ENCODE measurements around the gene NPM3. TPM values are rescaled to one million over a fixed set of nuclear protein-coding genes. Genes with fewer than 3 reads are reported as not detected.

Gene NPM3
- total RNA-seq, 2 experiments from 2014 or later = 29.2 to 30.5 TPM

DNA sequence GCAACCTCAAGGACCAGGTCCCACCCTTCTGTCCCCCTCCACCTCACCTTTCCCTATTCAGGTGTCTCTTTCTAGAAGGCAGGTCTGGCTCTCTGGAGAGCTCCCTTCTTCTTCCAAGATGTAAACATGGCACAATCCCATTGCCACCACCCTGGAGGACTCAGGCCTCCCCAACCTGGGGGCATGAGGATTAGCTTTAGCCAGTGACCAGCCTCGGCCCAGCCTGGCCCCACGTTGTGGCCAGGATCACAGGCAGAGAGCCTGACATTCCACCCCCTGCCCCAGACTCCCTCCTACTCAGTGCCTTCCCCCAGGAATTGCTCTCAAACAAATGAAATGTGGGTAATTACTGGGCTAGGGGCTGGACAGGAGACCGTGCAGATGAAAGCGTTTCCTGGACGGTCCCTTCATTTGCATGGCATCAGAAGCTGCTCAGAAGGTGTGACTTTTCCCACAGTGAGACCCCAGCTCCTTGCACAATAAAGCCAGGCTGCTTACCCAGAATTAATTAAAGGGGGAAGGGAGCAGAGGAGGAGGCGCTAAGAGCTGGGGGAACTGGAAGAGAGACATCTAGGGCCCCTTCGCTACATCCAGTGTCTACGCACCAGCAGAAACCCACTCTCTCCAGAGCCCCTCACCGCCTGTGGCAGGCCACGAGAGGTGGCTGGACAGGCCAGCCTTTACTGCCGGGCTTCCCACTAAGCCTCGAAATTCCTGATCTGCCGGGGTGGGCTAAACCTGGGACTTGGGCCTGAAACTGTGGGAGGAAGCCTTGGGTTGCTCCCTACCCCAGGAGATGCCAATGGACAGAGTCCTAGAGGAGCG, 15.1 kb downstream of the NPM3 start:
- no peak for DNase-seq
- Mint-ChIP-seq H3K36me3 (no peaks in the 10 kb centered on the region), H3K4me1 (no peaks in the 10 kb centered on the region), H3K27me3 (peaks cover 45% of the 10 kb centered on the region), H3K9me3 (no peaks in the 10 kb centered on the region), H3K27ac (no peak overlapping the region), H3K4me3 (no peak overlapping the region)
- no peak for ATAC-seq (ENCODE audit: low read depth)
- POLR2A ChIA-PET = interaction anchor here (0.6 kb wide), 1 partner anchor 13 kb away, joined by 5 read pairs; no protein-coding TSS in a partner anchor

DNA sequence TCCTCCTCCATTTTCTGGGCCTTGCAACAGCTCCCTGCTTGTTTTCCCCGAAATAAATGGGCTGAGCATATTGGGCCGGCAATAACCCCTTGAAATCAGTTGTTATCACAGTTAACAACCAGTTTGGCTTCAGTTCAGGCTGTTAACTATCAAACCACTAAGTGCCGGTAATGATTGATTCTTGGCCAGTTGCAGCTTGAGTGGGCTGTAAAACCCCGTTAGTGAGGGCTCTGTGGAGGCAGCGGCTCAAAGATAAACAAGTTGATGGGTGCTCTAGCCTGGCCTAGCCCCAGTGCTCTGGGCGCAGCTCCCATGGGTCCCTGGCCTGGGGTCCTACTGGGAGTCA, 15.7 kb downstream of the NPM3 start:
- H3K4me1 Mint-ChIP-seq = no peaks in the 10 kb centered on the region
- ATAC-seq (ENCODE audit: low read depth) (no peak), DNase-seq (no peak)
- POLR2A ChIA-PET = no interaction called here
- H3K27ac Mint-ChIP-seq = no peak overlapping the region
- H3K27me3 Mint-ChIP-seq = peaks cover 39% of the 10 kb centered on the region
- H3K36me3 Mint-ChIP-seq = no peaks in the 10 kb centered on the region
- no peaks in the 10 kb centered on the region for H3K9me3 Mint-ChIP-seq
- H3K4me3 Mint-ChIP-seq = no peak overlapping the region

DNA sequence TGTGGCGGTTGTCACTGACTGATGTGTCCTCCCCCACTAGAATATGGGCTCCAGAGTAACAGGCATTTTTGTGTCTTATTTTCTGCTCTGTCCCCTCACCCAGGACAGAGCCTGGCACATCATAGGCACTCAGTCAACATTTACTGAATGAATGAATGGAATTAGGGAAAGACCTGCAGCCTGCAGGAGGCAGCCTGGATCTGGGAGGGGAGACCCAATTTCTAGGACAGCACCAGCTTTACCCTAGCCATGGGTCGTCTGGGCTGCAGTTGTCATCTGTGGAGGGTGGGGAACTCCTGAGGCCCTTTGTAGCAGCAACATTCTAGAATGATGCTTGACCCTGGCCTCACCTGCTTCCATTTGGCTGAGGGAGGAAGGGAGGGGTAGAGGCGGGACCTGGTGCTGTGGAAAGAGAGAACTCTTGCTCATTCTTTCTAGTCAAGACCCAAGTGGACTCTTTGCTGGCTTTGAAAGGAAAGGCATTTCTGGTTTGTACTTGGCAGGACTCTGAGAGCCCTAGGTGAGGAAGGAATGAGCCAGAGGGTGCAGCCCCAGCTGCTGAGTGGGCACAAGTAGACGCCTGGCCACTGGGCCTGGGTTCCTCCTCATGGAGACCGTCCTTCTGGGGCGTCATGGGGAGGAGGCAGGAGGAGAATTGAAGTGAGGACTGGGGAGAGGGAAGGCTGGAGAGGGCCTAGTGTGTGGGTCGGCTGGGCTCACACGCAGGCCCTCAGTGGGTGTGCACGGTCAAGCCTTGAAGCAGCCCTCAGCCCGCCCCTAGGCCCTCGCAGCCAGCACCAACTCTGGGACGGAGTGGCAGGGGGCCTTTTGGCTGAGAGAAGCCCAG, 16.3 kb downstream of the NPM3 start:
- no peaks in the 10 kb centered on the region for H3K36me3 Mint-ChIP-seq
- DNase-seq (no peak), ATAC-seq (ENCODE audit: low read depth) (no peak)
- POLR2A ChIA-PET = no interaction called here
- H3K27me3 Mint-ChIP-seq = peaks cover 33% of the 10 kb centered on the region
- no peaks in the 10 kb centered on the region for H3K9me3 Mint-ChIP-seq
- no peaks in the 10 kb centered on the region for H3K4me1 Mint-ChIP-seq
- no peak overlapping the region for H3K4me3 Mint-ChIP-seq
- H3K27ac Mint-ChIP-seq = no peak overlapping the region

DNA sequence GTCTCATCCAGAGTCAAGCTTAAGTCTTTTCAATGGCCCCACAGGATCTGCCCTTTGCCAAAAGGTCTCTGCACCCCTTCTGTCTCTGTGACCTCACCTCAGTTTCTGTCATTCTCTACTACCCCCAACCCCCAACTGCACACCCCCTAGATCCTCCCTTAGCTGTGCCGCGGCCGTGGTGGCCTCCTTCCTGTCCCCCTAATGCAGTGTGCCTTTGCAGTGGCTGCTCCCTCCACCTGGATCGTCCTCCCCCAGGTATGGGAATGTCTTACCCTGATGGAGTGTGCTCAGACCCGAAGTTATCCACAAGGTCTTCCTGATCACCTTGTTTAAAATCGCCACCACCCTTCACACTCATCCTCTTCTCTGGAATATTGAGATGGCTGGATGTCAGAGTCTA, 16.9 kb downstream of the NPM3 start:
- POLR2A ChIA-PET = no interaction called here
- Mint-ChIP-seq H3K4me3 (no peak overlapping the region), H3K36me3 (no peaks in the 10 kb centered on the region), H3K27ac (no peak overlapping the region), H3K9me3 (no peaks in the 10 kb centered on the region), H3K4me1 (no peaks in the 10 kb centered on the region), H3K27me3 (peaks cover 27% of the 10 kb centered on the region)
- DNase-seq (no peak), ATAC-seq (ENCODE audit: low read depth) (no peak)

DNA sequence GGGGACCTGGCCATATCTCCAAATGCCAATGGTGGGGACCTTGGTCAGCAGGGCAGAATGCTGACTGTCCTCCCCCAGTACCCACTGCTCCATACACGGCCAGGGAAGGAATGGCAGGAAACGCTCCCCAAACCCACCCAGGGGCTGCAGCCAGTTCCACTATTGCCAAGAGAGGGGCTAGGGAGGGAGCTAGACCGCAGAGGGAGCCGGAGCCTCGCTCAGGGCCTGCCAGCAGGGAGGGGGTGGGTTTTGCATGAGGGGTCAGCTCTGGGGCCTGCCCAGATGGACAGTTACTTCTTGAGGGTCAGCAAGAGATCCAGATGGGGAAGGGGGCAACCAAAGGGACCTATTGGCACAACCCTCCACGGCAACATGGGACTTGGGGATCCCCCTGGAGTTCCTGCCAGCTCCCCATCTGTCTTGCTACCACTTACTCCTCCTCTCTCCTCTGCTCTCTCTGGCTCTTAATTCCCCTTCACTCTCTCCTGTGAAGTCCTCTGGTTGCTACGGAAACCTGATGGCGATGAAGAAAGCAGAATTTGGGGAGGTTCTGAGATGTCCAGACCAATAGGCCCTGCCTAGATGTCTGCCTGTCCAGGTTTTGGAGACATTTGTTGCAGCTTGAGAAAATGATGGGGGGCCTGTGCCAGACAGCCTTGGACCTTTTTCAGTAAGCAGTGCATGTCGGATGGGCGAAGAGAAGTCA, 20.0 kb downstream of the NPM3 start:
- Mint-ChIP-seq H3K27me3 (peaks cover 17% of the 10 kb centered on the region), H3K9me3 (no peaks in the 10 kb centered on the region), H3K4me3 (no peak overlapping the region), H3K4me1 (no peaks in the 10 kb centered on the region), H3K27ac (no peak overlapping the region), H3K36me3 (no peaks in the 10 kb centered on the region)
- ATAC-seq (ENCODE audit: low read depth) = no peak
- no peak for DNase-seq
- POLR2A ChIA-PET = no interaction called here

DNA sequence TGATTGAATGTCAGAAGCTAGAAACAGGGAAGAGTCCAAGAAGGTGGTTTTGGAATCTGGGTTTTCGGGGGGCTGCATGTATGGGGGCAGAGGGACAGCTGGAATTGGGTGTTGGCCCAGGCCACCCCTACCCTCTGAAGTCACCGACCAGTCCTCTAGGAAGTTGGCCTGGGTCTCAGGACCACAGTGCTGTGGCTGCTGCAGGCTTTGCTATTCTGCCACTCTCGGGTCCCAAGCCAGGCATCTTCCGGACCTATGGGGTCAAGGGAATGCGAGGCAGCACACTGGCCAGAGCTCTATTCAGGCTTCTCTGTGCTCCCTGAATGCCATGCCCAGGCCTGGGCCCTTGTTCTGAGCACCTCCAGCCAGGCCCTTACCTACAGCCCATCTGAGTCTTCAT, 20.5 kb downstream of the NPM3 start:
- Mint-ChIP-seq H3K4me1 (no peaks in the 10 kb centered on the region), H3K36me3 (no peaks in the 10 kb centered on the region), H3K4me3 (no peak overlapping the region), H3K27ac (no peak overlapping the region), H3K27me3 (peaks cover 17% of the 10 kb centered on the region), H3K9me3 (no peaks in the 10 kb centered on the region)
- ATAC-seq (ENCODE audit: low read depth) = no peak
- POLR2A ChIA-PET = no interaction called here
- DNase-seq = no peak

DNA sequence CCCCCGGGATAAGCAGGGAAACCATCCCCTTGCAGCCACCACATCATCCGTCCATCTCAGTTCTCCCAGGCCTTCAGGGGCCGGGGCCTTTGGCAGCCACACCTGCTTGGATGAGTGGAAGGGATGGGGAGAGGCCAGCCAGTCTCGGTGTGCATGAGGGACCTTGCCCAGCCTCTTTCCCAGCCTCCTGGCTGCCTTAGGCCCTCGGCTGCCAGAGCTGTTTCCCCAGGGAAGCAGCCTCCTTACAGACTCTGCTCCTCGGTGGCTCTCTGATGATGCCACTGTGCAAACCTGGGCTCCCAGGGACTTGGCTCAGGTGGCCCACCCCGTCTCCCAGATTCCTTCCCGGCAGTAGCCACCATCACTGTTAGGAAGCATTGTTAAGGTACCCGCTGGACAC, 22.0 kb downstream of the NPM3 start:
- DNase-seq = no peak
- POLR2A ChIA-PET = no interaction called here
- Mint-ChIP-seq H3K9me3 (no peaks in the 10 kb centered on the region), H3K4me3 (no peak overlapping the region), H3K36me3 (no peaks in the 10 kb centered on the region), H3K27ac (no peak overlapping the region), H3K27me3 (peaks cover 12% of the 10 kb centered on the region), H3K4me1 (no peaks in the 10 kb centered on the region)
- no peak for ATAC-seq (ENCODE audit: low read depth)

DNA sequence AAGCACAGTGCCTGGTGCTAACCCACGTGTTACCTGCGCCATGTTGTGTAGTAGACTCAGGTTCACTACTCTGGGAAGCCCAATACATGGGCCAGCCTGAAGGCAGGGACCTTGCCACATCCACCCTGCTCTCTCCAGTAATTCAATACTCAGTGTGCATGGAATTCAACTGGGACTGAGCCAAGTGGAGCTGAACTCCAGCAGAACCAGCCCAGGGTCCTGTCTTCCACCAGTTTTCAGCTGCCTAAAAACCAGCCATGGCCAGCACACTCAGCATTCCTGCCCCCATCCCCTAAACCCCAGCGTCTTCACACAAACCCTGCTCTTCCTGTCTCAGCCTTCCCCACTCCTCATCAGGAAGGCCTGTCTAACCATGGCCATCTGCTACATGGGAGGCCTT, 22.7 kb downstream of the NPM3 start:
- H3K36me3 Mint-ChIP-seq = no peaks in the 10 kb centered on the region
- no peak overlapping the region for H3K4me3 Mint-ChIP-seq
- ATAC-seq (ENCODE audit: low read depth) (no peak), DNase-seq (no peak)
- peaks cover 9% of the 10 kb centered on the region for H3K27me3 Mint-ChIP-seq
- no peaks in the 10 kb centered on the region for H3K4me1 Mint-ChIP-seq
- POLR2A ChIA-PET = no interaction called here
- no peaks in the 10 kb centered on the region for H3K9me3 Mint-ChIP-seq
- H3K27ac Mint-ChIP-seq = no peak overlapping the region

DNA sequence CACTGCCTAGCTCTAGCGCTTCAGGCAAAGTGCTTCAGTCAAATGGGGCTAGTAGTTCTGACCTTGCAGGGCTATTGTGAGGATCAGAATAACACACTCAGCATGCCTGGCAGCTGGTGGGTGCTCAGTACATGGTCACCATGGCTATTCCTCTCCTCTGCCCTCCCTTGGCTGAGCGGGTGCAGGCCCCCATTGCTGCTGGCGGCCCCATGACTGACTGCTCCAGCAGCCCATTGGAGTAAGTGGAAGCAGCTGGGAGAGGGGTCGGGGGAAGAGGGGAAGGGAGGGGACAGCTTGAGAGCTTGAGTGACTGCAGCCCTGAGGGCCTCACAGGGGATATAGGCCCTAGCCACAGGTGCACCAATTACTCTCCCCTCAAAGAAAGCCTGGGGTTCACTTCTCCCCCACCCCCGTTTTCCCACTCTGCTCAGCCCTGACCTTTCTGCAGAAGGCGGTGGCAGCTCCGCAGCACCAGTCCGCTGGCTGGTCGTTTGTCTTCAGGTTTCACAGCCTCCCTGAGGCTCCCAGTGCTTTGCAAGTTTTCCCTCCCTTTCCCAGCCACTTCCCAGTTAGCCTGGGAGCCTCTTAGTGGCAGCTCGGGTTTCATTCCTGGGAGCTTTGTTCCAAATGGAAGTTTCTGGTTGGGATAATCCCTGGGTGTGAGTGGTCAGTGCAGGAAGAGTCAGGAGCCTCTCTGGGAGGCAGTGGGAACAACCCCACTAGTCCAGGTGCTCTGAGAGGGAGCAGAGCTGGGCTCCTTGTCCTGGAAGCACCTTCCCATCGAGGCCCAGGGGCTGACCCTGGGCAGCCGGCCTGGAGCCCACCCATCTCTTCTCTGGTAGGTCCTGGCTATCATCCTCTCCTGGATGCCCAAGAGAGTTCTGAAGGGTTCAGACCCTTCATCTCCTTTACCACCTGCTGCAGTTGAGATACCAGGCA, 23.7 kb downstream of the NPM3 start:
- Mint-ChIP-seq H3K4me1 (no peaks in the 10 kb centered on the region), H3K9me3 (no peaks in the 10 kb centered on the region), H3K36me3 (no peaks in the 10 kb centered on the region), H3K27ac (no peak overlapping the region), H3K4me3 (no peak overlapping the region), H3K27me3 (peaks cover 9% of the 10 kb centered on the region)
- ATAC-seq (ENCODE audit: low read depth) (no peak), DNase-seq (no peak)
- POLR2A ChIA-PET = no interaction called here

DNA sequence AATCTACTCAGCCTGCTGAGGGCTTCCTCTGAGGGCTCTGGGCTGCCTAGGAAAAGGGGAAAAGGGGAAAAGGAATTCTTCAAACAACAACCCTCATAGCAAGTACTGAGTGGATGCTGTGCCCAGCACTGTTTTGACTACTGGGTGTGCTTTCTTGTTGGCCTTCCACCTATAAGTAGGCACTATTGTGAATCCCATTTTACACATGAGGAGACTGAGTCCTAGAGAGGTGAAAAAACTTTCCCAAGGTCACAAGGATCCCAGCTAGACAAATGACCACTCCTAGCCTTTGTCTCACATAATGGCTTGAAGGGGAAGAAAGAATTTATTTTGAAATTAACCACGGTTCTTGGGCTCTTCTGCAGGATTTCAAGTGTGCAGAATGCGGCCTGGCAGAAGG, 24.4 kb downstream of the NPM3 start:
- DNase-seq = no peak
- POLR2A ChIA-PET = no interaction called here
- no peaks in the 10 kb centered on the region for H3K9me3 Mint-ChIP-seq
- H3K4me1 Mint-ChIP-seq = no peaks in the 10 kb centered on the region
- H3K36me3 Mint-ChIP-seq = no peaks in the 10 kb centered on the region
- no peak overlapping the region for H3K4me3 Mint-ChIP-seq
- H3K27me3 Mint-ChIP-seq = peaks cover 14% of the 10 kb centered on the region
- ATAC-seq (ENCODE audit: low read depth) = no peak
- no peak overlapping the region for H3K27ac Mint-ChIP-seq

DNA sequence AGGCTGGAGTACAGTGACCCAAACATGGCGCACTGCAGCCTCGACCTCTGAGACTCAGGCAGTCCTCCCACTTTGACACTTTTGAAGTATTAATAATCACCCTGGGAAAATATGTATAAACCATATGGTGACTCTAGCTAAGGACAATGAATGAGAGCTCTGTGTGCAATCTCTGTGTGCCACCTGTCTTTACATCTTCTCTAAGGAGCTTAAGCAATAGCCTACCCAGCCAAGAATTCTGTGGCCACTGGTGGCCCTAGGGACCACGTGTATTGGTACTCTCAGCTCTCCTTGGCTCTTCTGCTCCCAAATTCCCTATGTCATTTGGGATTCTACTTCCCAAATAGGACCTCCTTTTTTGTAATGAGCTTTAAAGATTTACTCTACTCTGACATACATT, 31.0 kb downstream of the NPM3 start:
- POLR2A ChIA-PET = no interaction called here
- no peaks in the 10 kb centered on the region for H3K9me3 Mint-ChIP-seq
- H3K4me1 Mint-ChIP-seq = no peaks in the 10 kb centered on the region
- H3K36me3 Mint-ChIP-seq = no peaks in the 10 kb centered on the region
- no peak overlapping the region for H3K4me3 Mint-ChIP-seq
- no peak for DNase-seq
- no peak overlapping the region for H3K27ac Mint-ChIP-seq
- peaks cover 25% of the 10 kb centered on the region for H3K27me3 Mint-ChIP-seq
- no peak for ATAC-seq (ENCODE audit: low read depth)

DNA sequence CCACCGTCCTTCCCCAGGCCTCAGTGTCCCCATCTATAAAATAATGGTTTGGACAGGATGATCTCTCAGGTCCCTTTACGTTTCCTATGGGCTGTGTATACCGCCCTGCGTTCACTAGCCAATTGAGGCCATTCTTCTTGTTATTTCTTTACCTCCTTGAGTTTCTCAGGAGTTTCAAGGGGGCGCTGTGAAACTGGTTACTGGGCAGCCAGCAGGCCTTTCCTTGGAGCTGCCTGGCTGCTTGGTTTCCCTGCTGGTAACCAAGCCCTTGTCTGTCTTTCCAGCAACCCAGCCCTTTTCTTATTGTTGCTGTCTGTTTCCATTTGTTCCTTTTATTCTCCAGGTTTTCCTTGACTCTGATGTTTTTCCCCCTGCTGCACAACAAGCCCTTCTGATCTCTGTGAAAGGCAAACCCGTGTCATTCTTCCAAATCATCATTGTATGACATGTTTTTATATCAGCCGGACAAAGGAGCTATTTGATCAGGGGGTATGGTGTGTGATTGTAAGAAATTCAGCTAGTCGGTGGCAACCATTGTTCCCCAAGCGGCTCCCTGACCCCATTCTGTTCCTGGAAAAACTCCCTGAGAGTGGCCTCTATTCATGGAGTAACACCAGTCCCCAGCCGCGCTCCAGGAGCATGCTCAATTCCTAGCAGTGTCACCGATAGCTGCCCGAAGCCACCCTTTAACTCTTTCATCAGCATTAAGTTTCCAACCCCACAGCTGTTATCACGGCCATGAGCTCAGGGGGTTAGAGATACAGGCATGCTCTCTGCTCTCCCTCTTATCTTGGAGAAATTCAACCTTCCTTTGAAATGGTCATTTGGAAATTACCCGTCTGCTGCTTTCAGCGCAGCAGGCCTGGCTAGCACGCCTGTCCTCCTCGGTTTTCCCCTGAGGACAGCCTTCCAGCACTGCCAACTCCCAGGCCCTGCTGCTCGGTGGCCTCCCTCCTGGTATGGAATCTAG, 33.9 kb downstream of the NPM3 start:
- H3K36me3 Mint-ChIP-seq = no peaks in the 10 kb centered on the region
- no peak overlapping the region for H3K27ac Mint-ChIP-seq
- POLR2A ChIA-PET = no interaction called here
- H3K9me3 Mint-ChIP-seq = no peaks in the 10 kb centered on the region
- H3K4me3 Mint-ChIP-seq = no peak overlapping the region
- DNase-seq = no peak
- no peak for ATAC-seq (ENCODE audit: low read depth)
- peaks cover 19% of the 10 kb centered on the region for H3K27me3 Mint-ChIP-seq
- H3K4me1 Mint-ChIP-seq = no peaks in the 10 kb centered on the region
